Peyer's patch (tissue), 4 donors: ENCODE measurements around the gene BCO1.

Experiments used
- POLR2A ChIP-seq, 2 donors: fragments of 450-650 bp; IDR thresholded peaks; one replicate each; pipeline ENCODE4 v1.5.1; 2017; ENCODE audit warnings: antibody characterized with exemption in 2 of 2, mild to moderate bottlenecking in 2 of 2, moderate library complexity in 2 of 2
- TF ChIP-seq, protein P1 (sequence below), 6 experiments: fragments of 450-650 bp in 4 of 6; fragments of 200-600 bp in 2 of 6; sonication (generic) in 1 of 6; IDR thresholded peaks; one replicate each; pipeline ENCODE4 v1.5.1; 2017 to 2019; ENCODE audit warnings: antibody characterized with exemption in 6 of 6, mild to moderate bottlenecking in 3 of 6, moderate library complexity in 1 of 6

- TF ChIP-seq, protein P1, sequence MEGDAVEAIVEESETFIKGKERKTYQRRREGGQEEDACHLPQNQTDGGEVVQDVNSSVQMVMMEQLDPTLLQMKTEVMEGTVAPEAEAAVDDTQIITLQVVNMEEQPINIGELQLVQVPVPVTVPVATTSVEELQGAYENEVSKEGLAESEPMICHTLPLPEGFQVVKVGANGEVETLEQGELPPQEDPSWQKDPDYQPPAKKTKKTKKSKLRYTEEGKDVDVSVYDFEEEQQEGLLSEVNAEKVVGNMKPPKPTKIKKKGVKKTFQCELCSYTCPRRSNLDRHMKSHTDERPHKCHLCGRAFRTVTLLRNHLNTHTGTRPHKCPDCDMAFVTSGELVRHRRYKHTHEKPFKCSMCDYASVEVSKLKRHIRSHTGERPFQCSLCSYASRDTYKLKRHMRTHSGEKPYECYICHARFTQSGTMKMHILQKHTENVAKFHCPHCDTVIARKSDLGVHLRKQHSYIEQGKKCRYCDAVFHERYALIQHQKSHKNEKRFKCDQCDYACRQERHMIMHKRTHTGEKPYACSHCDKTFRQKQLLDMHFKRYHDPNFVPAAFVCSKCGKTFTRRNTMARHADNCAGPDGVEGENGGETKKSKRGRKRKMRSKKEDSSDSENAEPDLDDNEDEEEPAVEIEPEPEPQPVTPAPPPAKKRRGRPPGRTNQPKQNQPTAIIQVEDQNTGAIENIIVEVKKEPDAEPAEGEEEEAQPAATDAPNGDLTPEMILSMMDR (IDR thresholded peaks at IDR 0.05) = no peak
- TF ChIP-seq POLR2A (IDR thresholded peaks at IDR 0.05) = no peak
Measured at GRCh38 chr16:81279392-81279791, 40.9 kb downstream of the BCO1 start.
